OCI-LY7 (cell line): Measurements from ENCODE around the gene DAP3.

Source experiments
- EZH2phosphoT487 ChIP-seq: fragments of 200-600 bp; sonication (generic); IDR thresholded peaks from 2 replicates; pipeline ENCODE4 v1.6.1; 2018; ENCODE audit warnings: low read depth, borderline replicate concordance, mild to moderate bottlenecking, mixed run types, antibody characterized with exemption, low read length, moderate library complexity, mixed read lengths
- TF ChIP-seq, protein P1 (sequence below): fragments of 200-600 bp; sonication (generic); conservative IDR thresholded peaks from 2 replicates; pipeline ENCODE4 v1.5.1; 2014; ENCODE audit warnings: mild to moderate bottlenecking, antibody characterized with exemption, low read length, moderate library complexity, mixed read lengths

DNA sequence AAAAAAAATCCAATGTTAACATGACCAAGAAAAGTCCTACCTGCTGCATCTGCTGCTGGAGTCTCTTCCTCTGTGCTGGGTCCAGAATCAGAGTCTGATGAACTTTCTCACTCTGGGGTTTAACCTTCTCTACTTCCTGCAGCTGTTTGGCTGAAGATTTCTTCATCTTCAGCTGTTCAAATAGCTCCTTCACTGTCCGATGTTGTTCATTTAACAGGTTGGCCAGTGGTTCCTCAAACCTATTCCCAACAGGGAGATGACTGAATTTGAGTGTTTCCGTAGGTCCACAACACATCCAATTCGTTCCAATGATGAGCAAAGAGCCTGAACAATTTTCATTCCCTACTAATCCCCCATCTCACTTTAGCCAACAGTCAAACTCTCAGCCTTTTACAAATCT is 88.7 kb downstream of the DAP3 start:
- TF ChIP-seq, protein P1, sequence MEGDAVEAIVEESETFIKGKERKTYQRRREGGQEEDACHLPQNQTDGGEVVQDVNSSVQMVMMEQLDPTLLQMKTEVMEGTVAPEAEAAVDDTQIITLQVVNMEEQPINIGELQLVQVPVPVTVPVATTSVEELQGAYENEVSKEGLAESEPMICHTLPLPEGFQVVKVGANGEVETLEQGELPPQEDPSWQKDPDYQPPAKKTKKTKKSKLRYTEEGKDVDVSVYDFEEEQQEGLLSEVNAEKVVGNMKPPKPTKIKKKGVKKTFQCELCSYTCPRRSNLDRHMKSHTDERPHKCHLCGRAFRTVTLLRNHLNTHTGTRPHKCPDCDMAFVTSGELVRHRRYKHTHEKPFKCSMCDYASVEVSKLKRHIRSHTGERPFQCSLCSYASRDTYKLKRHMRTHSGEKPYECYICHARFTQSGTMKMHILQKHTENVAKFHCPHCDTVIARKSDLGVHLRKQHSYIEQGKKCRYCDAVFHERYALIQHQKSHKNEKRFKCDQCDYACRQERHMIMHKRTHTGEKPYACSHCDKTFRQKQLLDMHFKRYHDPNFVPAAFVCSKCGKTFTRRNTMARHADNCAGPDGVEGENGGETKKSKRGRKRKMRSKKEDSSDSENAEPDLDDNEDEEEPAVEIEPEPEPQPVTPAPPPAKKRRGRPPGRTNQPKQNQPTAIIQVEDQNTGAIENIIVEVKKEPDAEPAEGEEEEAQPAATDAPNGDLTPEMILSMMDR = no peak
- TF ChIP-seq EZH2phosphoT487 = no peak
